Mucosa of rectum (tissue), 2 donors: Measurements from ENCODE around the gene TWNK.

Experiments
- H3K27ac ChIP-seq, 2 donors: one replicate each; pipeline ENCODE4 v1.7.0; 2013; ENCODE audit warnings: inconsistent platforms in 2 of 2, low read depth in 2 of 2, low read length in 2 of 2
- H3K27me3 ChIP-seq, 2 donors: one replicate each; pipeline ENCODE4 v1.7.0; 2013; ENCODE audit warnings: low read length in 2 of 2; ENCODE audit not compliant: control insufficient read depth in 2 of 2, insufficient read depth in 2 of 2
- H3K36me3 ChIP-seq, 2 donors: one replicate each; pipeline ENCODE4 v1.7.0; 2013; ENCODE audit warnings: low read length in 2 of 2; ENCODE audit not compliant: control insufficient read depth in 2 of 2, insufficient read depth in 2 of 2
- H3K4me1 ChIP-seq, 2 donors: one replicate each; pipeline ENCODE4 v1.7.0; 2013; ENCODE audit warnings: low read length in 2 of 2, mild to moderate bottlenecking in 1 of 2; ENCODE audit not compliant: control insufficient read depth in 2 of 2, insufficient read depth in 2 of 2
- H3K4me3 ChIP-seq, 2 donors: one replicate each; pipeline ENCODE4 v1.7.0; 2013; ENCODE audit warnings: low read length in 2 of 2
- H3K9ac ChIP-seq, 2 donors: one replicate each; pipeline ENCODE4 v1.7.0; 2013; ENCODE audit warnings: low read length in 2 of 2, low read depth in 1 of 2, mild to moderate bottlenecking in 1 of 2
- H3K9me3 ChIP-seq, 2 donors: one replicate each; pipeline ENCODE4 v1.7.0; 2013; ENCODE audit warnings: low read length in 2 of 2; ENCODE audit not compliant: control insufficient read depth in 2 of 2
- donor health status: healthy.
- donor health status: Normal muscosa, but diverticular disease.

Gene TWNK

DNA sequence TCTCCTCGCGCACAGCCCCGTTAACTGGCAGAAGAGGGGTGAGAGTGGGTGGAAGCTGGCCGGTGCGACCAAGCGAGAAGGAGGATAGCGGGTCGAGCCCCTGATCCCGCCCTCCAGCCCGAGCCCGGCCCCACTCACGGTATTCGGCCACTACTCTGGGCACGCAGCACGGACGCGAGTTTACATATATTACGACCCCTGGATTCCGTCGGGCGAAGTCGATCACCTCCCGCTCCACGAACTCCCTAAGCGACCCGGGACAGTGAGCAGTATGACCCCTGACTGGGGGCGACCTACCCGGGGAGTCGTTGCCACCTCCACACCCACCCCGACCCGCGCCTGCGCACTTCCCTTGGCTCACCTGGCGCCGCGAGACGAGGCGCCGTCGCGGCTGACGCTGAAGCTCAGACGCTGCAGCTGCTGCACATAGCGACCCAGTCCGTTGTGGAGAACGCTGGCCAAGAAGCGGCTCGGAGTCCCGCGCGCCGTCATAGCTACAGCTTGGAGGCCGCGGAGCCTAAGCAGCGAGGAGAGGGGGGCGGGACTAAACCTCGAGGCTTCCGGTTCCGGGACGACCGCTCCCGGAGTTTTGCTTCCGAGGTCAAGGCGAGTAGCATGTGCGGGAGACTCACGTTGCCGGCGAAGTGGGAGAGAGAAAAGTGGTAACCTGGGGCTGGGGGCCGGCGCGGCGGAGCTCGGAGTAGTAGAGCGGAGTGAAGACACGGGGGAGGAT lies at the start of gene TWNK, which contains the start of gene MRPL43:
TWNK (plus strand) TSS at position 592 of the 733 bp plus-strand sequence. CDS start 668 bp downstream, outside the sequence.
MRPL43 (minus strand) TSS at position 546 of the 733 bp plus-strand sequence; CDS start at position 492, 54 bp downstream.
- Histone ChIP-seq H3K36me3 (peaks cover 31 to 42% of the 10 kb centered on the region in 2 donors), H3K4me1 (peaks cover 18 to 20% of the 10 kb centered on the region in 2 donors)

DNA sequence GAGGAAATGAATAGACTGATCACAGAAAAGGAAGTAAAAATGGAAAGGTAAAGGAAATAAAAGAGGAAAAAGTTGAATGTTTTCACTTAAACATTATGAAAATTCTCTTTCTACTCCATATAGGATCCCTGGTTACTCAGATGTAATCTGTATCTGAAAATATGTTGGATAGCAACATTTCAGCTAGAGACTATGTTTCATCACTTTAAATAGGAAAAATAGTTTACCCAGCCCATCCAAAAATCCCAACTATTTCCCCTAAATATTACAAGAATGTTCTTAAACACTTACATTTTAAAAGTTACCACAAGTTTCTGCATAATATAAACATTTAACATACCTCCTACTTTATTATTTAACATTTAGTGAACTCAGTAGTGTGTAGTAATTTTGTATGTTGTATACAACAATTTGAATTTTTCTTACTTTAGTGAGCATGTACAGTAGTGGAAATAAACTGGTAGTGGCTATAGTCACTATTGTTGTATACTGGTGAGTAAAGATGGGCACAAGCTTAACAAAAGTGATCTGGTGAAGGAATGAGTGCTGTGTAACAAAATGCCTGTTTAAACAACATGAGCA lies 47.5 kb upstream of the TWNK start:
- no peak overlapping the region for H3K9ac ChIP-seq
- no peaks in the 10 kb centered on the region for H3K27me3 ChIP-seq
- H3K36me3 ChIP-seq: peaks cover 47 to 51% of the 10 kb centered on the region in 2 donors
- no peaks in the 10 kb centered on the region for H3K4me1 ChIP-seq
- H3K4me3 ChIP-seq: no peak overlapping the region
- H3K27ac ChIP-seq: no peak overlapping the region
- no peaks in the 10 kb centered on the region for H3K9me3 ChIP-seq

More for the DNA sequence above, at the start of gene TWNK, which contains the start of gene MRPL43:
- Histone ChIP-seq H3K9ac (peak within 1 kb of the TSS; percentile 79 to 81), H3K9me3 (no peaks in the 10 kb centered on the region), H3K4me3 (peak within 1 kb of the TSS; percentile 90 to 91), H3K27me3 (no peaks in the 10 kb centered on the region), H3K27ac (peak within 1 kb of the TSS; percentile 69 to 88)

DNA sequence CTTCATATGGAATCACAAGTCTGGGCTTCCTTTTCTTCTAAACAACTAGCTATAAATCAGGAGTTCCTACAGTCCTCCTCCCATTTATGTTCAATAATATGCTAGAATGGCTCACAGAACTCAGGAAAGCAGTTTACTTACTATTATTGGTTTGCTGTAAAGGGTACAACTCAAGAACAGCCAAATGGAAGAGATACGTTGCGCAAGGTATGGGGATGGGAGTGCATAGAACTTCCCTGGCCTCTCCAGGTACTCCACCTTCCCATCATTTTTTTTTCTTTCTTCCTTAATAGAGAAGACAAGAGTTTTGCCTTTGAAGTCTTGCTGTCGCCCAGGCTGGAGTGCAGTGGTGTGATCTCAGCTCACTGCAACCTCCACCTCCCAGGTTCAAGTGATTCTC lies 45.1 kb upstream of the TWNK start:
- H3K4me1 ChIP-seq: no peaks in the 10 kb centered on the region
- no peak overlapping the region for H3K27ac ChIP-seq
- H3K9ac ChIP-seq: no peak overlapping the region
- no peak overlapping the region for H3K4me3 ChIP-seq
- H3K27me3 ChIP-seq: no peaks in the 10 kb centered on the region
- no peaks in the 10 kb centered on the region for H3K9me3 ChIP-seq
- peaks cover 62 to 64% of the 10 kb centered on the region in 2 donors for H3K36me3 ChIP-seq

DNA sequence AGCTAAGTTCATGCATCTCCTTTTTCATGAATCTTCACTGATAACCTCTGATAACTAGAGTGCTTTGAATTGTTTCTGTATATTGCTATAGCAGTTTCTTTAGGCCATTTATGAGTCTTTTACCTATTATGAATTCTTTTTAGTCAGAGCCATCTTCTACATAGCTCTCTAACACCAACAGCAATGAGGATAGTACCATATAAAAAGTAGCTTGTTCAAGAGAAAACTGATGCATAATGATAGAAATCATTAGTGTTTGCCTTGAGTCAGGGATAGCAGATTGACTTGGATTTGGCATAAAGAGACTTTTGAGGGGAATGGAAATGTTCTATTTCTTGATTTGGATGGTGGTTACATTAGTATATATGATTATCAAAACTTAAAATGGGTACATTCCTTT lies 43.8 kb upstream of the TWNK start:
- H3K9ac ChIP-seq: no peak overlapping the region
- no peak overlapping the region for H3K27ac ChIP-seq
- no peaks in the 10 kb centered on the region for H3K4me1 ChIP-seq
- H3K9me3 ChIP-seq: no peaks in the 10 kb centered on the region
- no peaks in the 10 kb centered on the region for H3K27me3 ChIP-seq
- no peak overlapping the region for H3K4me3 ChIP-seq
- peaks cover 62 to 63% of the 10 kb centered on the region in 2 donors for H3K36me3 ChIP-seq

DNA sequence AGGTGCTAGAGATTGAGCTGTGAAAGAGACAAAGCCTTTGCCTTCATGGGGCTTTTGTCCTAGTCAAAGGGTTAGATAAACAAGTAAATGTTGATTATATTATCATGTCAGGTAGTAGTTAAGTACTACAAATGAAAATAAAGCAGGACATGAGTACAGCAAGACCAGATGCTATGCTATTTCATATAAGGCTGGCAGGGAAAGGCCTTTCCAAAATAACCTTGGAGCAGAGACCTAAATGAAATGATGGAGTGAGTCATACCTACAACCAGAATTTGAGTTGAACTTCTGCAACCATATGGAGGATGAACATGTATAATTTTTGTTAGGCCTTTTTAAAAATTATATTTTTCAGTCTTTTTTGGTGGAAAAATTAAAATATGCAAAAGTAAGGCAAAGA lies 41.6 kb upstream of the TWNK start:
- Histone ChIP-seq H3K36me3 (peaks cover 62 to 65% of the 10 kb centered on the region in 2 donors), H3K27ac (no peak overlapping the region), H3K9ac (no peak overlapping the region), H3K27me3 (no peaks in the 10 kb centered on the region), H3K4me3 (no peak overlapping the region), H3K9me3 (no peaks in the 10 kb centered on the region), H3K4me1 (no peaks in the 10 kb centered on the region)

DNA sequence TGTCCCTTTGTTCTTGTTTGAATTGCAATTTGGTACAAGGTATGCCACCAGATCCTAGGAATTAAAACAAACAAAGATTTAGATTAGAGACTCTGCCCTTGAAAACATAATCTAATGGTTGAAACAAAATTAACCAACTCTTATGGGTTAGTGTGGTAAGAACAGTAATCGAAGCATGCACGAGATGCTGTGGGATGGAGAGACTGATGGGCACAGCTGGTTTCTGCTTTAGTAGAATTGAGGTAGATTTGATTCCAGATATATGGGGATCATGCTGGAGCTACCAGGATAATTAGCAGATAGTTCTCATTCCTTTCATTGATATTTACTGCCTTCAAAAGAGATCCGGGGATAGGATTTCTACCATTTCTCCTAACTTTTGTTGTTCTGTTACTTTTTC lies 38.4 kb upstream of the TWNK start:
- H3K4me1 ChIP-seq: no peaks in the 10 kb centered on the region
- no peak overlapping the region for H3K4me3 ChIP-seq
- H3K27me3 ChIP-seq: no peaks in the 10 kb centered on the region
- H3K9me3 ChIP-seq: no peaks in the 10 kb centered on the region
- H3K9ac ChIP-seq: no peak overlapping the region
- no peak overlapping the region for H3K27ac ChIP-seq
- H3K36me3 ChIP-seq: peaks cover 55 to 57% of the 10 kb centered on the region in 2 donors

DNA sequence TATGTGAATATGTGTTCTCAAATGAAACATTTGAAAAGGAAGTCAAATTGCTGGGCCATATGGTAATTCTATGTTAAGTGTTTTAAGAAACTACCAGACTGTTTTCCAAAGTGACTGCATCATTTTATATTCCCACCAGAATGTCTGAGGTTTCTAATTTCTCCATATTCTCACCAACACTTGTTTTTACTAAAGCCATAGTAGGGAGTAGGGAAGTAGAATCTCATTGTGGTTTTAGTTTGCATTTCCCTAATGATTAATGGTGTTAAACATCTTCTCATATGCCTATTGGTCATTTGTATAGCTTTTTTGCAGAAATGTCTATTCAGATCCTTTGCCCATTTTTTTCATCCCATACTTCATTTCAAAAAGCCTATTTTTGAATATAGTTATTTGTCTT lies 27.1 kb upstream of the TWNK start:
- no peaks in the 10 kb centered on the region for H3K27me3 ChIP-seq
- peaks cover 40 to 57% of the 10 kb centered on the region in 2 donors for H3K36me3 ChIP-seq
- H3K4me3 ChIP-seq: no peak overlapping the region
- H3K9me3 ChIP-seq: no peaks in the 10 kb centered on the region
- no peak overlapping the region for H3K9ac ChIP-seq
- no peak overlapping the region for H3K27ac ChIP-seq
- no peaks in the 10 kb centered on the region for H3K4me1 ChIP-seq

DNA sequence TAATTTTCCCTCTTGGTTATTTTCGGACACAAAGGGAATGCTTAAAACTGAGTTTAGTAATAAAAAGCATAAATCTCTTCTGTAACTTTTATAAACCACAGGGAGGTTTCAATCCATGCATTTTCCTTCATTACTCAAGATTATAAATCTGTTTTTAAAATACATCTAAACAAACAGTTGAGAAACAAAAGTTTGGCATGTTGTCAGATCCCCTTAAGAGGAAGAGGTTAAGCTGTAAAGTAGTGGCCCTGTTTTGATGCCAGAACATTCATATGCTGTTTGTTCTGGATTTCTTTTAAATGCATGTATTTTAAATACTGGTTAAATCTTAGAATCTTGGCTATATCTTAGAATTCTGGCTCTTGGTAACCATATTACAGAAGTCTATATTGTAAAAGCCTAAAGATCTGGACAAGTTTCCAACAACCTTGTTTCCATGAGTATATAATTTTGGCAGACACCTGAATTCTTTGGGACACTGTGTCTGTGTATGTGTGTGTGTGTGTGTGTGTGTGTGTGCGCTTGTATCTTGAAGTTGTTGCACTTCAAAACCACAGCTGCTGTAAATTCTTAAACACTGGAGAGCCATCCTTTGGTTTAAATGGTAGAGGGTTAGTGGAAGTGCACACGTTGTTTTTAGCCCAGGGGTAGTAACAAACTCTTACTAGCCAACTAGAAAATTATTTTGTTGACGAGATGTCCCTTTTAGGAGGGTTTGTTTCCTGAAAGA lies 24.8 kb upstream of the TWNK start:
- no peaks in the 10 kb centered on the region for H3K27me3 ChIP-seq
- H3K4me3 ChIP-seq: no peak overlapping the region
- peaks cover 4 to 11% of the 10 kb centered on the region in 2 donors for H3K4me1 ChIP-seq
- peaks cover 36 to 59% of the 10 kb centered on the region in 2 donors for H3K36me3 ChIP-seq
- H3K9me3 ChIP-seq: no peaks in the 10 kb centered on the region
- H3K27ac ChIP-seq: no peak overlapping the region
- no peak overlapping the region for H3K9ac ChIP-seq

DNA sequence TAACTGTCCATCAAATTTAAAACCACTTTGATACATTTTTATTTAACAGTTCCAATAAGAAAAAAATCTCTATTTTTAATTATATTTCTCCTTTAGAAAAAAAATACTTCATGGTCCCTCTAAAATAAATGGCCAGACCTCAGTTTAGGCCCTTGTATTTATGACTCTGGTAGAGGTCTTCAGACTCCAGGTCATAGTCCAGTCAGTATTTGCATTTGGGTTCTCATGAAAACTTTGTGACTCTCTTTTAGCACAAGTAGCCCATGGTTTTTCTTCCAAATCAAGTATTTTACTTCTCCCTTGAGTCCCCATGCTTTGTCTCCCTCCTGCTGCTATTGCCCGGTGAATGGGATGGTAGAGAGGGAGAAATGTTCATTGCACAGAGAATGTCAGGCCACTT lies 23.5 kb upstream of the TWNK start:
- no peak overlapping the region for H3K4me3 ChIP-seq
- H3K4me1 ChIP-seq: peaks cover 8 to 22% of the 10 kb centered on the region in 2 donors
- no peak overlapping the region for H3K9ac ChIP-seq
- H3K9me3 ChIP-seq: no peaks in the 10 kb centered on the region
- peaks cover 30 to 50% of the 10 kb centered on the region in 2 donors for H3K36me3 ChIP-seq
- no peak overlapping the region for H3K27ac ChIP-seq
- H3K27me3 ChIP-seq: no peaks in the 10 kb centered on the region

DNA sequence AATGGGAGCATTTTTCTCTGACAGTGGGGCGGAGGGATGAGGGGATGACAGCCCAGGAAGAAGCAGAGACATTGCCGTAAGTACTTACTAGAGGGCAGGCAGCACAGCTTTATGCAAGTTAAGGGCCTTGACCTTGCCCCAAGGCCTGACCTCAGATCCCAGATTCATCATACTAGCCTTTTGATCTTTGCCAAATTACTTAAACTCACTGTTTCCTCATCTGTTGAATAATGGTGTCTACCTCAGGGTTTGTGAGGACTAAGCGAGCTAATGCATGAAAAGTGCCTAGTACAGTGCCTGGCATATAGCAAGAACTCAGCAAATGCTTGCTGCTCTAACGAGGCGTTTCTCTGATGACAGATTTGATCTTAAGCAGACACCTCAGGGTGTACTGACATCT lies 21.5 kb upstream of the TWNK start:
- Histone ChIP-seq H3K9ac (no peak overlapping the region), H3K4me3 (no peak overlapping the region), H3K27me3 (no peaks in the 10 kb centered on the region), H3K4me1 (peaks cover 18 to 36% of the 10 kb centered on the region in 2 donors), H3K27ac (no peak overlapping the region), H3K36me3 (peaks cover 21 to 37% of the 10 kb centered on the region in 2 donors), H3K9me3 (no peaks in the 10 kb centered on the region)
